ENCODE measurements around the gene CNBD2. TPM values are rescaled to one million over a fixed set of nuclear protein-coding genes. Genes with fewer than 3 reads are reported as not detected.
"Not testable (repeated sequence)": the region's sequence is repeated elsewhere in the genome, so short reads cannot be mapped to it uniquely, and the experiment has no call there.

The CNBD2 gene
- total RNA-seq, 2 donors from 2014 or later: 1.0 to 4.0 TPM

DNA sequence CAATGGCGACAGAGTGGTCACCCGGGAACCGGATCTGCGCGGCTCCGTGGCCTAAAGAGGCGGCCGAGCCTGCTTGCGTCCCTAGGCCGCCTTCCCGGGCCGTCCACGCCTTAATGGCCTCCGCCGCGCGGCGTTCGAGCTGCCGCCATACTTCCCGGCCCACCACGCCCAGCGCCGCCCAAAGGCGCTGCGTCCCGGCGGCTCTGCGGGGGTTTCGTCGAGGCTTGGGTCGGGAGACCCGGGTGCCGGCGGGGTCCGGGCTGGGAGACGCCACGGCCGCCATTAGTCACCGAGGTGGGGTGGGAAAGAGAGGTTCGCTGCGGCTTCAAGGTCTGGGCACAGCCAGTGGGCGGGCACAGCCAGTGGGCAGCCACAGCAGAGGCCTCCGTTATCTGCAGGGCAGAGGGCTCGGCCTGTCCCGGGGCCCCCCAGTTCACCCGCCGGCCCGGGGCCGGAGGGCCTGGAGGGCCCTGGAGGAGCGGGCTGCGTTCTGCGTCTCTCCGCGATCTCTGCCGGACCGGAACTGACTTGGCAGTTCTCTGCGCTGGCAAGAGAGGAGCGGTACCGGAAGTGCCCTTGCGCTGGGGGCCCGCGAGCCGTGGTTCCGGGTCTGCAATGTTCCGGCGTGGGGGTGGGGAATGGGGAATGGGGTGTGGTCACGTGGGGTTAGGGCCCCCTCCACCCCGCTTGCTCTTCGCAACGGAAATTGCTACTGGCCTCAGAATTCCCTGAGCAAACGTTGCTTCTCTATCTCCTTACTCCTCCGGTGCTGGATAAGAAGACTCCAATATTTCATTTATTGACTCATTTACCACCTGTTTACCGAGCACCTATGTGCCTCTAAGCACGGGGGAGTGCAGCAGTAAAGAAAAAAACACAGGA lies 82.3 kb downstream of the CNBD2 start:
- Histone ChIP-seq H3K27me3 (no peaks in the 10 kb centered on the region), H3K4me1 (peaks cover 0 to 31% of the 10 kb centered on the region in 2 donors), H3K36me3 (no peaks in the 10 kb centered on the region), H3K4me3 (peak overlapping the region; percentile 98 to 100), H3K9me3 (no peaks in the 10 kb centered on the region), H3K27ac (peak overlapping the region; percentile 99 to 100)
- DNase-seq (ENCODE audit: low spot score): peak; percentile 92
- TF ChIP-seq, protein P1, sequence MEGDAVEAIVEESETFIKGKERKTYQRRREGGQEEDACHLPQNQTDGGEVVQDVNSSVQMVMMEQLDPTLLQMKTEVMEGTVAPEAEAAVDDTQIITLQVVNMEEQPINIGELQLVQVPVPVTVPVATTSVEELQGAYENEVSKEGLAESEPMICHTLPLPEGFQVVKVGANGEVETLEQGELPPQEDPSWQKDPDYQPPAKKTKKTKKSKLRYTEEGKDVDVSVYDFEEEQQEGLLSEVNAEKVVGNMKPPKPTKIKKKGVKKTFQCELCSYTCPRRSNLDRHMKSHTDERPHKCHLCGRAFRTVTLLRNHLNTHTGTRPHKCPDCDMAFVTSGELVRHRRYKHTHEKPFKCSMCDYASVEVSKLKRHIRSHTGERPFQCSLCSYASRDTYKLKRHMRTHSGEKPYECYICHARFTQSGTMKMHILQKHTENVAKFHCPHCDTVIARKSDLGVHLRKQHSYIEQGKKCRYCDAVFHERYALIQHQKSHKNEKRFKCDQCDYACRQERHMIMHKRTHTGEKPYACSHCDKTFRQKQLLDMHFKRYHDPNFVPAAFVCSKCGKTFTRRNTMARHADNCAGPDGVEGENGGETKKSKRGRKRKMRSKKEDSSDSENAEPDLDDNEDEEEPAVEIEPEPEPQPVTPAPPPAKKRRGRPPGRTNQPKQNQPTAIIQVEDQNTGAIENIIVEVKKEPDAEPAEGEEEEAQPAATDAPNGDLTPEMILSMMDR (IDR thresholded peaks at IDR 0.05): no peak

- TF ChIP-seq, protein P1 (IDR thresholded peaks at IDR 0.05): no peak
- H3K9me3 ChIP-seq: no peaks in the 10 kb centered on the region
- H3K4me3 ChIP-seq: peak overlapping the region; percentile 98 to 100
- no peaks in the 10 kb centered on the region for H3K27me3 ChIP-seq
- H3K36me3 ChIP-seq: no peaks in the 10 kb centered on the region
- peaks cover 0 to 22% of the 10 kb centered on the region in 2 donors for H3K4me1 ChIP-seq
- peak overlapping the region; percentile 99 to 100 for H3K27ac ChIP-seq
- DNase-seq (ENCODE audit: low spot score): no peak
Measured at GRCh38 chr20:36051318-36052116, 83.1 kb downstream of the CNBD2 start.

- no peaks in the 10 kb centered on the region for H3K9me3 ChIP-seq
- H3K4me1 ChIP-seq: peaks cover 0 to 16% of the 10 kb centered on the region in 2 donors
- H3K36me3 ChIP-seq: no peaks in the 10 kb centered on the region
- H3K27ac ChIP-seq: no peak overlapping the region
- DNase-seq (ENCODE audit: low spot score): no peak
- no peaks in the 10 kb centered on the region for H3K27me3 ChIP-seq
- H3K4me3 ChIP-seq: no peak overlapping the region
- TF ChIP-seq, protein P1 (IDR thresholded peaks at IDR 0.05): no peak
Measured at GRCh38 chr20:36052117-36052513, 83.7 kb downstream of the CNBD2 start.

DNA sequence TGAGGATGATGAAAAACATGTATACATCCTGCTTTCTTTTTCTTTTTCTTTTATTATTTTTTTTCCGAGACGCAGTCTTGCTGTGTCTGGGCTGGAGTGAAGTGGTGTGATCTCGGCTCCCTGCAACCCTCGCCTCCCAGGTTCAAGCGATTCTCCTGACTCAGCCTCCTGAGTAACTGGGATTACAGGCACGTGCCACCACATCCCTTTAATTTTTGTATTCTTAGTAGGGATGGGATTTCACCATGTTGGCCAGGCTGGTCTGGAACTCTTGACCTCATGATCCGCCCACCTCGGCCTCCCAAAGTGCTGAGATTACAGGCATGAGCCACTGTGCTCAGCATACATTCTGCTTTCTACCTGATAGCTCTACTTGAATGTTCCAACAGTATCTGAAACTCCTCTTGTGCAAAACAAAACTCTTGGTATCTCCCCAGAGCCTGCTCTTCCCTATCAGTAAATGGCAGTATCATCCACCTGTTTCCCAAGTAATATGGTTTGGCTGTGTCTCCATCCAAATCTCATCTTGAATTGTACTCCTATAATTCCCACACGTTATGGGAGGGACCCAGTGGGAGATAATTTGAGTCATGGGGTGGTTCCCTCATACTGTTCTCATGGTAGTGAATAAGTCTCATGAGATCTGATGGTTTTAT lies 85.6 kb downstream of the CNBD2 start:
- H3K36me3 ChIP-seq; H3K27ac ChIP-seq; H3K4me3 ChIP-seq; H3K9me3 ChIP-seq; H3K4me1 ChIP-seq; DNase-seq (ENCODE audit: low spot score); H3K27me3 ChIP-seq: not testable (repeated sequence)

DNA sequence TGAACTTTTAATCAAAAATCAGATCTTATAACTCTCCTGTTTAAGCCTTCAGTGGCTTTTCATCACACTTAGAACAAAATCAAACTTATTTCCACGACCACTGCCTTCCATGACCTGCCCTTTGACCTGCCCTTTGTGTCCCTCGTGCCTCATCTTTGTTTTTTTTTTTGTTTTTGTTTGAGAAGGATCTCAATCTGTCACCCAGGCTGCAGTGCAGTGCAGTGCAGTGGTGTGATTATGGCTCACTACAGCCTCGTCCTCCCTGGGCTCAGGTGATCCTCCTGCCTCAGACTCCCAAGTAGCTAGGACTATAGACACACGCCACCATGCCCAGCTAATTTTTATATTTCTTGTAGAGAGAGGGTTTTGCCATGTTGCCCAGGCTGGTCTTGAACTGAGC lies 86.8 kb downstream of the CNBD2 start:
- Histone ChIP-seq H3K27ac (no peak overlapping the region), H3K36me3 (no peaks in the 10 kb centered on the region), H3K4me1 (peaks cover 0 to 7% of the 10 kb centered on the region in 2 donors), H3K27me3 (no peaks in the 10 kb centered on the region), H3K9me3 (no peaks in the 10 kb centered on the region), H3K4me3 (no peak overlapping the region)
- TF ChIP-seq, protein P1 (IDR thresholded peaks at IDR 0.05): no peak
- no peak for DNase-seq (ENCODE audit: low spot score)

DNA sequence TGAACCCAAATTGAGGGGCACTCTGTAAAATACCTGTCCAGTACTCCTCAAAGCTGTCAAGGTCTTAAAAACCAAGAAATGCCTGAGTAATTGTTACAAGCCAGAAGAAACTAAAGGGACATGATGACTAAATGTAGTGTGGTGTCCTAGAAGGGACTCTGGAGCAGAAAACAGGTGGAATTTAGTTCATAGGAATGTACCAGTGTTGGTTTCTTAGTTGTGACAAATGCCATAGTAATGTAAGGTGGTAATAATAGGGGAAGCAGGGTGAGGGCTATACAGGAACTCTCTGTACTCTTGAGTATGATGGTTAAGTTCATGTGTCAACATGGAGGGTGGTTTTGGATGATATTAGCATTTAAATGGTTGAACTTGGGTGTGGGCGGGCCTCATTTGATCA lies 92.3 kb downstream of the CNBD2 start:
- Histone ChIP-seq H3K4me3 (no peak overlapping the region), H3K9me3 (no peaks in the 10 kb centered on the region), H3K4me1 (peaks cover 0 to 16% of the 10 kb centered on the region in 2 donors), H3K36me3 (no peaks in the 10 kb centered on the region), H3K27me3 (no peaks in the 10 kb centered on the region), H3K27ac (no peak overlapping the region)
- TF ChIP-seq, protein P1 (IDR thresholded peaks at IDR 0.05): no peak
- DNase-seq (ENCODE audit: low spot score): no peak
